GM19395 (cell line): ENCODE results near the gene COG4.
A peak's percentile ranks its signal among the peaks of the same experiment; 100 is the strongest.

Experiments
- ATAC-seq: cut with Tn5 transposase; IDR thresholded peaks from one replicate; pipeline ENCODE4 v1.9.1; 2021; ENCODE audit warnings: mild to moderate bottlenecking, moderate library complexity; ENCODE audit not compliant: unreplicated experiment

The COG4 gene

DNA sequence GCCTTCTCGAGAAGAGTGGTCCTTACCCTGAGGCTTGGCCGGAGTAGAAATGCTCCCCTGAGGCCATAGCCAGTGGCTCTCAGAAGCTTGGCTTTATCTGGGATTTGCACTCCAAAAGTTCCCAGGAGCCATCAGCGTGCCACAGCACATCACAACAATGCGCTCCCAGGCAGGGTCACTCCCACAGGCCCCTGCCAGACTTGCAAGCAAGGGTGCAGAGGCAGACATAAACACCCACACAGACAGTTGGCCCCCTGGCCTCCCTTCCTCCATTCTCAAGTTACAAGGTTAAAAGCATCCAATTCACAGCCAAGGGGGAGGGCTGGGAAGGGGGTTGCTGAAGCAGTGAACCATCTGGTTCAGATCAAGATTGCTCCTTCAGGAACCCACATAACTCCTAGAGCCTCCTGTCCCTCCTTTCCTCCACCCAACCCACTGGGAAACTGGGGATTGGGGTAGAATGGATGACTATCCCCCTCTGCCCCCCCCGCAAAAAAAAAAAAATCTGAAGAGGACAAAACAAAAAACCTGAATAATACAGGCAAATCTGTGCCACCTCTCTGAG lies 86.3 kb downstream of the COG4 start:
- no peak for ATAC-seq

DNA sequence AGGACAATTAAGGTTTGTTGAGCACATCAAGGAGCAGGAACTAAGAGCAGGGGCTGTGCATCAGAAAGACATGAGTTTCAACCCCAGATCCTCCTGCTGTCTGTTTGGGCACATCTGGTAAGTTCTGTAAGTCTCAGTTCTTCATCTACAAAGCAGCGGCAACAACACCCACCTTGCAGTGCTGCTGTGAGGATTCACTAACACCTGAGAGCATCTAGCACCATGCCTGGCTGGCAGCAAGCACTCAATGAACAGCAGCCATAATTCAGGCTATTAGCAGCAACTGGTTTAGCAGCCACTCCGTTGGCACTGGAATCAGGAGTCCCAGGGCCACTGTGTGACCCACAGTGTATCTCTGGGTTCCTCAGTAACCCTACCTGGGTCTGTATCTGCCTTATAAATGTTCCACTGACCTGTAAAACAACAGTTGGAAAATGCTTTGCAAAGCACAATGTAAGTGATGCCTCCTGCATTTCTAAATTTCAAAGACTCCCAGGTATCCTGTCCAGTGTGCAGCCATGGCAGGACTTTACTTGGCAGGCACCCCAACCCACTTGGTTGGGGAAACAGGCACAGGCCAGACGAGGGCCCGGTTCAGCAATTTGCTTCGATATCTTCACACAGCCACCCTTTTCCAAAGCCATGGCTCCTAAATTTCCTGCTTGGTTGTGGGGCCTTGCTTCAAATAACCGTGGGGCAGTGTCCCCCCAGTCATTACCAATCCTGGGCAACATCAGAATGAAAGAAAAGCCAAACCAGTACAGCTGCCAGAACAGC lies 88.7 kb downstream of the COG4 start:
- ATAC-seq: no peak

DNA sequence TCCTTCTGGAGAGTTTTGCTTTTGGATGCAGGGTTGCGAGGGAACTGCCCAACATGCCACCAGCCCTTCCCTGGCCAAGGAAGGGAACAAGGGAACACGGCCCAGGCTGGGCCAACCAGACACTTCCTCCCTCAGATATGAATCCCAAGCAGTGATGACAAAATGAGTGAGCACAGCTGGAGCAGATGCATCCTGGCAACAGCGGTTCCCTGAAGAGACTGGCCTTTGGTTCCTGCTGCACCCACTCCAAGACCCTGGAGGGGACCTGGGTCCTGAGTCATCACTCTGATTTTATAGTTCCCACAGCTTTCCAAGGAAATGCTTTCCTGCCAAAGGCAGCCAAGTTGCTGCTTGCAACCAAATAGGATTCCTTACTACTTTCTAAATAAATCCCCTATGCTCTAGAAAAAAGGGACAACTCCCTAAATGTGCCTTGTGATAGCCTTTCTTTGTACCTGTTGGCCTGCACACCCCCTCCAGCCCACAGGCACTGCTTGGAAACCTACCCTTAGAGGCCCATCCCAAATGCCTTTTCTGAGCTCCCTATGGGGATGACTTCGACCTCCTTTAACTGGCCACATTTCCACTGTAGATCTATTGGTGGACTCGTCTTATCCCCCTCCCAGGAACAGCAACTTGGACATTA lies 89.8 kb downstream of the COG4 start:
- no peak for ATAC-seq

DNA sequence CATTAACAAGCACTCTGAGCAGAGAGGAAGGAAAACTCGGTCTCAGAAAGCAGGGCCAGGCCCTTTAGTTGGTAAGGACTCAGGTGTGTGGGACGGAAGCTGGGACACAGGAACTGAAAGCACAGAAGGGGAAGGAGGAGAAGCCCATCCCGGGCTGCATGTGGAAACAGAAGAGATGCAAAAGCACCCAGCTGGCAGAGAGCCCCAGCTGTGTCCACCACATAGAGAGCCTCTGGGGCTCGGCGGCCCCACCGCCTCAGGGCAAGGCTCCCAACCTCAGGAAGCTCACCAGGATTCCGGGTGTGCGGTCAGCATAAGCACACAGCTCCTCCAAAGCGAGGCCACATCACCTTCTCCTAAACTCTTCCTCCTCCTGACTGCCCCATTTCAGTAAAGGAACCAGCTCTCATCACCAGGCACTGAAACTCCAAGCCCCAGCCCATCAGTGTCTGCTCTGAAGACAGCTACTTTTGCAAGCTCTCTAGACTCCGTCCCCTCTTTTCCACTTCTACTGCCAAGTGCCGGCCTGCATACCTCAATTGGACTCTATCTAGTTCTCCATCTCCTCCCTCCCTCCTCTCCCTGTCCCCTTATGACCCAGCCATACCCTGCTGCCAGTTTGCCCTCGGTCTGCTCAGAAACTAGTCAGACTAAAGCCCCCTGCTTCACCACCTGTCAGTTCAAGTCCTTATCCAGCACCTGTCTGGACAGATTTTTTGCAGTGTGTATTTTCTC lies 90.5 kb downstream of the COG4 start:
- ATAC-seq: peak; percentile 18

DNA sequence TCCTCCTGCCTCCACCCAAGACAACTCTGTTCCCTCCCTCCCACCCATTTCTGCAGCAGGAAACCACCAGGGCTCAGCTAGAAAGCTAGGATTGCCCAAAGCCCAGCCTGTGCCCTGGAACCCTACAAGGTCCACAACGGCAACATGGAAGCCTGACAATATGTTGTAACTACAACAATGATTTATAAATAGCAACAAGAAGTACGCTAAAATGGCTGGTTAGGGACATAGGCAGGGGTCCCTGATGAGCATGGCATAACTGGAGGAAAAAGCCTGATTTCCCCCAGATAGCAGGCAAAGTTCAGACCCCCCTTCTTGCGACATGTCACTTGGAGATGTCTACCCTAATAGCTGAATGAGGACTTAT lies 91.0 kb downstream of the COG4 start:
- ATAC-seq: no peak

DNA sequence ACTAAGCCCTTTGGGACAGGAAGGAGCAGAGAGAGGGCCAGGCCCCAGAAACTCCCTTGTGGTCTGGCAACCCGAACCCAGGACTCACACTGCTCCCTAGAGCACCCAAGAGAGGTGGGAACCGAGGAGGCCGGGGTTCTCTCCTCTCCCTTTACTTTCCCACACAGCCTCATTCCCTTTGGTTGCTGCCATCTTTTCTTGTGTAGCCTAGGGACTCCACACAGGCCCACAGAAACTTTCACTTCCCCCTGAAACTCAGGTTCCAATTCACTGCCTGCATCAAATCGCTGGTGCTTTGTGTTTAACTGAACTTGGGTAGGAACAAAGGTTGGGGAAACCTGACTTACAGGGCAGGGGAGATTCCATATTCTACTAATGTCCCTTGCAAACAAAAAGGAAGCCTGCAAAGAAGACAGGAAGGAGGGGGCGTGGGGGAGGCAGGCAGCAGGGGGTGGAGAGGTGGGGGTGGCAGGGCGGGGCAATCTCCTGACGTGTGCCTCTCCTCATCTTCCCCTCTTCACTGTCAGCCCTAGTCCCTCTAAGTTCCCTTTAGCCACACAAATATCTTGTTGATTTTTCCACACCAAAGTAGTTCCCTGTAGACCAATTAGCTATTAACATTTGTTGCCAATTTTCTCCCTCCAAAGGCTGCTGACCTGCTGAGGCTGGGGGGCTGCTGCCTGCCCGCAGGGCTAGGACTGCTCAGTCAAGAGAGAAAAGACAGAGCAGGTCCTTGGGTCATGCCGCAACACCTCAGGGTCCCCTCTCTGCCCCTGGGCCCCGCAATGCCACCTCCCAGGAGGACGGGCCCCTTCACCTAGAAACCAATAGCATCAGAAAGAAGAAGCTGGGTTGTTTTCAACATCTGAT lies 92.5 kb downstream of the COG4 start:
- ATAC-seq: peak; percentile 45
